Liver (tissue), 9 donors: ENCODE results near the gene AK5. TPM values are rescaled to one million over a fixed set of nuclear protein-coding genes. Genes with fewer than 3 reads are reported as not detected.

Experiments used
- DNase-seq: peaks from one replicate; pipeline ENCODE4 v3.0.0-alpha.2; 2017; ENCODE audit warnings: low spot score
- H3K27ac ChIP-seq, 2 donors: one replicate each; pipeline ENCODE4 v1.7.0; 2013; ENCODE audit warnings: inconsistent platforms in 2 of 2, low read length in 2 of 2, control low read depth in 1 of 2, low read depth in 1 of 2, mild to moderate bottlenecking in 1 of 2
- H3K27me3 ChIP-seq, 4 donors: one replicate each; pipeline versions ENCODE4 v1.6.1 to v1.7.0; 2013; ENCODE audit warnings: low read length in 3 of 4, inconsistent platforms in 1 of 4, mild to moderate bottlenecking in 1 of 4, moderate library complexity in 1 of 4; ENCODE audit not compliant: control insufficient read depth in 4 of 4, insufficient read depth in 4 of 4
- H3K36me3 ChIP-seq, 4 donors: one replicate each; pipeline versions ENCODE4 v1.6.1 to v1.7.0; 2013; ENCODE audit warnings: low read length in 3 of 4, mild to moderate bottlenecking in 3 of 4, low read depth in 1 of 4, moderate library complexity in 1 of 4; ENCODE audit not compliant: control insufficient read depth in 4 of 4, insufficient read depth in 3 of 4
- H3K4me1 ChIP-seq, 4 donors: one replicate each; pipeline versions ENCODE4 v1.6.1 to v1.7.0; 2013; ENCODE audit warnings: low read length in 3 of 4, mild to moderate bottlenecking in 3 of 4, moderate library complexity in 1 of 4; ENCODE audit not compliant: control insufficient read depth in 4 of 4, insufficient read depth in 4 of 4
- H3K4me3 ChIP-seq, 3 donors: one replicate each; pipeline versions ENCODE4 v1.6.1 to v1.7.0; 2013; ENCODE audit warnings: low read length in 3 of 3, control low read depth in 1 of 3, low read depth in 1 of 3, mild to moderate bottlenecking in 1 of 3
- H3K9ac ChIP-seq, 2 donors: one replicate each; pipeline ENCODE4 v1.7.0; 2013; ENCODE audit warnings: low read length in 2 of 2, mild to moderate bottlenecking in 2 of 2, moderate library complexity in 2 of 2, control low read depth in 1 of 2, low read depth in 1 of 2
- H3K9me3 ChIP-seq, 4 donors: one replicate each; pipeline versions ENCODE4 v1.6.1 to v1.7.0; 2013; ENCODE audit warnings: low read length in 3 of 4; ENCODE audit not compliant: control insufficient read depth in 4 of 4
- EGR1 ChIP-seq, 2 donors: IDR thresholded peaks; 2 replicates each; pipeline ENCODE4 v1.6.1; 2016 to 2018; ENCODE audit warnings: antibody characterized with exemption in 2 of 2, low read depth in 2 of 2
- FOXA1 ChIP-seq: IDR thresholded peaks from 2 replicates; pipeline ENCODE4 v1.6.1; 2016; ENCODE audit warnings: antibody characterized with exemption
- FOXA2 ChIP-seq: IDR thresholded peaks from 2 replicates; pipeline ENCODE4 v1.6.1; 2016; ENCODE audit warnings: antibody characterized with exemption
- GABPA ChIP-seq, 2 donors: IDR thresholded peaks in 1 of 2; conservative IDR thresholded peaks in 1 of 2; 2 replicates each; pipeline ENCODE4 v1.6.1; 2016; ENCODE audit warnings: antibody characterized with exemption in 2 of 2, mild to moderate bottlenecking in 1 of 2, moderate library complexity in 1 of 2
- HNF4A ChIP-seq, 2 donors: conservative IDR thresholded peaks; 2 replicates each; pipeline ENCODE4 v1.6.1; 2016; ENCODE audit warnings: antibody characterized with exemption in 2 of 2, mild to moderate bottlenecking in 2 of 2
- HNF4G ChIP-seq: IDR thresholded peaks from 2 replicates; pipeline ENCODE4 v1.6.1; 2016; ENCODE audit warnings: antibody characterized with exemption
- JUND ChIP-seq, 2 donors: IDR thresholded peaks; 2 replicates each; pipeline ENCODE4 v1.6.1; 2016; ENCODE audit warnings: antibody characterized with exemption in 2 of 2
- NR2F2 ChIP-seq: IDR thresholded peaks from 2 replicates; pipeline ENCODE4 v1.6.1; 2016; ENCODE audit warnings: antibody characterized with exemption
- SP1 ChIP-seq: IDR thresholded peaks from 2 replicates; pipeline ENCODE4 v1.6.1; 2018; ENCODE audit warnings: antibody characterized with exemption, mild to moderate bottlenecking
- TAF1 ChIP-seq: conservative IDR thresholded peaks from 2 replicates; pipeline ENCODE4 v1.6.1; 2016; ENCODE audit warnings: antibody characterized with exemption, mild to moderate bottlenecking
- YY1 ChIP-seq: IDR thresholded peaks from 2 replicates; pipeline ENCODE4 v1.6.1; 2016; ENCODE audit warnings: antibody characterized with exemption, mild to moderate bottlenecking
- WGBS: extraction: QIAGEN DNeasy Blood & Tissue Kit; methylation state at CpG from one replicate; pipeline ENCODE4 v1.1.7; 2013; 5-methylcytosine and 5-hydroxymethylcytosine counted together
- polyA plus RNA-seq, 2 donors: library from polyadenylated mRNA; stranded (reverse) in 1 of 2; unstranded in 1 of 2; fragments of 200-250 nt in 1 of 2; fragments of >200 nt in 1 of 2; fragmentation: Nextera tagmentation in 1 of 2; extraction: Ambion mirVana in 1 of 2; gene quantifications; one replicate each; pipeline versions ENCODE4 v1.2.1 to v1.2.3, GENCODE V29; 2013 to 2015
- total RNA-seq, 2 donors: library from RNA; depleted of rRNA; stranded (reverse); fragments of >200 nt; gene quantifications; one replicate each; pipeline ENCODE4 v1.2.3, GENCODE V29; 2014
- TF ChIP-seq, protein P1 (sequence below): IDR thresholded peaks from 2 replicates; pipeline ENCODE4 v1.6.1; 2016; ENCODE audit warnings: antibody characterized with exemption
- TF ChIP-seq, protein P2 (sequence below): fragments of 150-350 bp; IDR thresholded peaks from 2 replicates; pipeline ENCODE4 v1.5.1; 2017; ENCODE audit warnings: improper control_type of control experiment, low read depth, low read length; ENCODE audit not compliant: missing input control
- TF ChIP-seq, protein P3 (sequence below): IDR thresholded peaks from 2 replicates; pipeline ENCODE4 v1.6.1; 2016; ENCODE audit warnings: antibody characterized with exemption
- TF ChIP-seq, protein P4 (sequence below): IDR thresholded peaks from 2 replicates; pipeline ENCODE4 v1.6.1; 2016; ENCODE audit warnings: antibody characterized with exemption, mild to moderate bottlenecking
- donor health status: healthy.
- donor health status: healthy.
- donor health status: healthy.
- donor health status: healthy.
- donor health status: healthy.

AK5 gene
- total and polyA plus RNA-seq, 4 donors = 0.12 to 0.33 (median 0.23) TPM

DNA sequence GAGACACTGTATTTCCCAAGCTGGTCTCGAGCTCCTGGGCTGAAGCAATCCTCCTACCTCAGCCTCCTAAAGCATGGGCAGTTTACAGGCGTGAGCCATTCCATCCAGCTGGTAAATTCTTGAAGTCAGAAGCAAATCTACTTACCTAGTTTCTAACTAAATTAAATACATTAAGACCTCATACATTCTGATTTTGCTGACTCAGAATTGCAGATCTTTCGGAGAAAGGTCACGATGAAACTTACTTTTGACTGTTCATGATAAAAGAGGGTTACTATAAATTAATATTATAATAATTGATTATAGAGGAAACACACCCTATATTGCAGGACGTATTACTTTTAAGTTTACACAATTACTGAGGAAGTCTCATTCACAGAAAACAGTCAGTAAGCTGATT lies 268.3 kb downstream of the AK5 start:
- TF ChIP-seq, protein P1, sequence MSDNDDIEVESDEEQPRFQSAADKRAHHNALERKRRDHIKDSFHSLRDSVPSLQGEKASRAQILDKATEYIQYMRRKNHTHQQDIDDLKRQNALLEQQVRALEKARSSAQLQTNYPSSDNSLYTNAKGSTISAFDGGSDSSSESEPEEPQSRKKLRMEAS = no peak
- TF ChIP-seq HNF4A (conservative IDR thresholded peaks at IDR 0.05) = no peak
- TF ChIP-seq EGR1 (IDR thresholded peaks at IDR 0.05; ENCODE audit: low read depth in 2 of 2) = no peak
- TF ChIP-seq, protein P2, sequence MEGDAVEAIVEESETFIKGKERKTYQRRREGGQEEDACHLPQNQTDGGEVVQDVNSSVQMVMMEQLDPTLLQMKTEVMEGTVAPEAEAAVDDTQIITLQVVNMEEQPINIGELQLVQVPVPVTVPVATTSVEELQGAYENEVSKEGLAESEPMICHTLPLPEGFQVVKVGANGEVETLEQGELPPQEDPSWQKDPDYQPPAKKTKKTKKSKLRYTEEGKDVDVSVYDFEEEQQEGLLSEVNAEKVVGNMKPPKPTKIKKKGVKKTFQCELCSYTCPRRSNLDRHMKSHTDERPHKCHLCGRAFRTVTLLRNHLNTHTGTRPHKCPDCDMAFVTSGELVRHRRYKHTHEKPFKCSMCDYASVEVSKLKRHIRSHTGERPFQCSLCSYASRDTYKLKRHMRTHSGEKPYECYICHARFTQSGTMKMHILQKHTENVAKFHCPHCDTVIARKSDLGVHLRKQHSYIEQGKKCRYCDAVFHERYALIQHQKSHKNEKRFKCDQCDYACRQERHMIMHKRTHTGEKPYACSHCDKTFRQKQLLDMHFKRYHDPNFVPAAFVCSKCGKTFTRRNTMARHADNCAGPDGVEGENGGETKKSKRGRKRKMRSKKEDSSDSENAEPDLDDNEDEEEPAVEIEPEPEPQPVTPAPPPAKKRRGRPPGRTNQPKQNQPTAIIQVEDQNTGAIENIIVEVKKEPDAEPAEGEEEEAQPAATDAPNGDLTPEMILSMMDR = no peak
- no peak for TF ChIP-seq GABPA (IDR thresholded peaks at IDR 0.05 in 1 of 2, conservative IDR thresholded peaks at IDR 0.05 in 1 of 2)
- TF ChIP-seq SP1 = no peak
- 91% methylated on average over 5 of the region's 5 CpGs for whole genome bisulfite sequencing
- no peaks in the 10 kb centered on the region for H3K36me3 ChIP-seq

DNA sequence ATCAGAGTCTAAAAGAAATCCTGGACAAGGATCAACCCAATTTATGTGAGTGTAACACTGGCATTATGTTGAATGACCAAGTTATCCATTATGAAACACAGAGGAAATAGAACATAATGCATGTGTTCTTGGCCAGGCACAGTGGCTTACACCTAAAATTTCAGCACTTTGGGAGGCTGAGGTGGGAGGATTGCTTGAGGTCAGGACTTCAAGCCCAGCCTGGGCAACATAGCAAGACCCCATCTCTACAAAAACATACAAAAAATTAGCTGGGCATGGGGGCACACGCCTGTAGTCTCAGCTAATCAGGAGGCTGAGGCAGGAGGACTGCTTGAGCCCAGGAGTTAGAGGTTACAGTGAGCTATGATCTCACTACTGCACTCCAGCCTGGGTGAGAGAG lies 270.8 kb downstream of the AK5 start:
- DNase-seq = no peak
- H3K4me1 ChIP-seq = no peaks in the 10 kb centered on the region
- WGBS = 91% methylated on average over 1 of the region's 1 CpG
- no peaks in the 10 kb centered on the region for H3K9me3 ChIP-seq
- no peak overlapping the region for H3K9ac ChIP-seq
- TF ChIP-seq EGR1 (IDR thresholded peaks at IDR 0.05; ENCODE audit: low read depth in 2 of 2) (no peak), FOXA1 (no peak), HNF4G (no peak), TAF1 (no peak), JUND (IDR thresholded peaks at IDR 0.05) (no peak), NR2F2 (no peak), HNF4A (conservative IDR thresholded peaks at IDR 0.05) (no peak), SP1 (no peak), YY1 (no peak), FOXA2 (no peak)
- TF ChIP-seq, protein P3, sequence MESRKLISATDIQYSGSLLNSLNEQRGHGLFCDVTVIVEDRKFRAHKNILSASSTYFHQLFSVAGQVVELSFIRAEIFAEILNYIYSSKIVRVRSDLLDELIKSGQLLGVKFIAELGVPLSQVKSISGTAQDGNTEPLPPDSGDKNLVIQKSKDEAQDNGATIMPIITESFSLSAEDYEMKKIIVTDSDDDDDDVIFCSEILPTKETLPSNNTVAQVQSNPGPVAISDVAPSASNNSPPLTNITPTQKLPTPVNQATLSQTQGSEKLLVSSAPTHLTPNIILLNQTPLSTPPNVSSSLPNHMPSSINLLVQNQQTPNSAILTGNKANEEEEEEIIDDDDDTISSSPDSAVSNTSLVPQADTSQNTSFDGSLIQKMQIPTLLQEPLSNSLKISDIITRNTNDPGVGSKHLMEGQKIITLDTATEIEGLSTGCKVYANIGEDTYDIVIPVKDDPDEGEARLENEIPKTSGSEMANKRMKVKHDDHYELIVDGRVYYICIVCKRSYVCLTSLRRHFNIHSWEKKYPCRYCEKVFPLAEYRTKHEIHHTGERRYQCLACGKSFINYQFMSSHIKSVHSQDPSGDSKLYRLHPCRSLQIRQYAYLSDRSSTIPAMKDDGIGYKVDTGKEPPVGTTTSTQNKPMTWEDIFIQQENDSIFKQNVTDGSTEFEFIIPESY = no peak
- TF ChIP-seq, protein P1 = no peak
- TF ChIP-seq, protein P4, sequence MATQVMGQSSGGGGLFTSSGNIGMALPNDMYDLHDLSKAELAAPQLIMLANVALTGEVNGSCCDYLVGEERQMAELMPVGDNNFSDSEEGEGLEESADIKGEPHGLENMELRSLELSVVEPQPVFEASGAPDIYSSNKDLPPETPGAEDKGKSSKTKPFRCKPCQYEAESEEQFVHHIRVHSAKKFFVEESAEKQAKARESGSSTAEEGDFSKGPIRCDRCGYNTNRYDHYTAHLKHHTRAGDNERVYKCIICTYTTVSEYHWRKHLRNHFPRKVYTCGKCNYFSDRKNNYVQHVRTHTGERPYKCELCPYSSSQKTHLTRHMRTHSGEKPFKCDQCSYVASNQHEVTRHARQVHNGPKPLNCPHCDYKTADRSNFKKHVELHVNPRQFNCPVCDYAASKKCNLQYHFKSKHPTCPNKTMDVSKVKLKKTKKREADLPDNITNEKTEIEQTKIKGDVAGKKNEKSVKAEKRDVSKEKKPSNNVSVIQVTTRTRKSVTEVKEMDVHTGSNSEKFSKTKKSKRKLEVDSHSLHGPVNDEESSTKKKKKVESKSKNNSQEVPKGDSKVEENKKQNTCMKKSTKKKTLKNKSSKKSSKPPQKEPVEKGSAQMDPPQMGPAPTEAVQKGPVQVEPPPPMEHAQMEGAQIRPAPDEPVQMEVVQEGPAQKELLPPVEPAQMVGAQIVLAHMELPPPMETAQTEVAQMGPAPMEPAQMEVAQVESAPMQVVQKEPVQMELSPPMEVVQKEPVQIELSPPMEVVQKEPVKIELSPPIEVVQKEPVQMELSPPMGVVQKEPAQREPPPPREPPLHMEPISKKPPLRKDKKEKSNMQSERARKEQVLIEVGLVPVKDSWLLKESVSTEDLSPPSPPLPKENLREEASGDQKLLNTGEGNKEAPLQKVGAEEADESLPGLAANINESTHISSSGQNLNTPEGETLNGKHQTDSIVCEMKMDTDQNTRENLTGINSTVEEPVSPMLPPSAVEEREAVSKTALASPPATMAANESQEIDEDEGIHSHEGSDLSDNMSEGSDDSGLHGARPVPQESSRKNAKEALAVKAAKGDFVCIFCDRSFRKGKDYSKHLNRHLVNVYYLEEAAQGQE = no peak
- TF ChIP-seq, protein P2 = no peak
- no peaks in the 10 kb centered on the region for H3K36me3 ChIP-seq
- H3K27me3 ChIP-seq = no peaks in the 10 kb centered on the region
- H3K4me3 ChIP-seq = no peak overlapping the region
- no peak overlapping the region for H3K27ac ChIP-seq

More for the DNA sequence above, 268.3 kb downstream of the AK5 start:
- Histone ChIP-seq H3K9ac (no peak overlapping the region), H3K4me3 (no peak overlapping the region), H3K27ac (no peak overlapping the region), H3K4me1 (no peaks in the 10 kb centered on the region), H3K27me3 (no peaks in the 10 kb centered on the region), H3K9me3 (no peaks in the 10 kb centered on the region)
- DNase-seq = no peak
